T-helper 2 cell (primary cell): ENCODE measurements around the gene BPHL.
A peak's percentile ranks its signal among the peaks of the same experiment; 100 is the strongest.
"Not testable (repeated sequence)": the region's sequence is repeated elsewhere in the genome, so short reads cannot be mapped to it uniquely, and the experiment has no call there.

Experiments
- DNase-seq, 5 experiments: peaks; one replicate each; pipeline versions ENCODE4 v3.0.0 to v3.0.0-alpha.2; 2012 to 2022

The BPHL gene

GRCh38 chr6:3124667-3125066, 6.2 kb downstream of the BPHL start:
- no peak for DNase-seq

- DNase-seq = no peak
Observed at GRCh38 chr6:3125815-3126214, 7.3 kb downstream of the BPHL start.

- DNase-seq = no peak
Observed at GRCh38 chr6:3128356-3129108, 10.0 kb downstream of the BPHL start.

GRCh38 chr6:3131695-3132094, 13.2 kb downstream of the BPHL start:
- DNase-seq = no peak

- no peak for DNase-seq
Observed at GRCh38 chr6:3133515-3133914, 15.0 kb downstream of the BPHL start.

GRCh38 chr6:3135668-3136291, 17.3 kb downstream of the BPHL start:
- no peak for DNase-seq

- no peak for DNase-seq
Observed at GRCh38 chr6:3136292-3137011, 17.9 kb downstream of the BPHL start.

GRCh38 chr6:3137057-3137777, 18.7 kb downstream of the BPHL start:
- no peak for DNase-seq

GRCh38 chr6:3137873-3138272, 19.4 kb downstream of the BPHL start:
- DNase-seq = not testable (repeated sequence)

GRCh38 chr6:3138341-3138740, 19.8 kb downstream of the BPHL start:
- DNase-seq = no peak

- no peak for DNase-seq
Observed at GRCh38 chr6:3139090-3139903, 20.8 kb downstream of the BPHL start.

GRCh38 chr6:3140201-3140600, 21.7 kb downstream of the BPHL start:
- no peak for DNase-seq

- no peak for DNase-seq
Observed at GRCh38 chr6:3142536-3142935, 24.0 kb downstream of the BPHL start.

GRCh38 chr6:3143158-3143557, 24.6 kb downstream of the BPHL start:
- no peak for DNase-seq

GRCh38 chr6:3144571-3144970, 26.1 kb downstream of the BPHL start:
- no peak for DNase-seq

GRCh38 chr6:3147914-3148757, 29.6 kb downstream of the BPHL start:
- no peak for DNase-seq

GRCh38 chr6:3151691-3152090, 33.2 kb downstream of the BPHL start:
- no peak for DNase-seq

GRCh38 chr6:3152689-3153088, 34.2 kb downstream of the BPHL start:
- no peak for DNase-seq

GRCh38 chr6:3155416-3155815, 36.9 kb downstream of the BPHL start:
- not testable (repeated sequence) for DNase-seq

GRCh38 chr6:3156184-3157130, 37.9 kb downstream of the BPHL start:
- peak in 3 of 5 experiments; percentile 12 to 19 (median 16) for DNase-seq
